ENCODE measurements around the gene ODAD4.

GRCh38 chr17:41984454-41984853 is 54.0 kb downstream of the ODAD4 start:
- TF ChIP-seq CTCF (IDR thresholded peaks at IDR 0.05) (no peak), POLR2A (IDR thresholded peaks at IDR 0.05) (no peak)
